KOPT-K1 (cell line): ENCODE results near the gene CBLIF.
"Not testable (repeated sequence)": the region's sequence is repeated elsewhere in the genome, so short reads cannot be mapped to it uniquely, and the experiment has no call there.

Source experiments
- H3K27ac ChIP-seq: fragments of 200-600 bp; sonication (generic); 2 replicates; pipeline ENCODE4 v1.5.1; 2016; ENCODE audit warnings: antibody characterized with exemption, mild to moderate bottlenecking, low read depth, low read length; ENCODE audit not compliant: poor library complexity, severe bottlenecking
- H3K36me3 ChIP-seq: fragments of 200-600 bp; sonication (generic); 2 replicates; pipeline ENCODE4 v1.5.1; 2017; ENCODE audit warnings: antibody characterized with exemption, mild to moderate bottlenecking, low read length, moderate library complexity; ENCODE audit not compliant: insufficient read depth
- H3K9me3 ChIP-seq: fragments of 200-600 bp; sonication (generic); 2 replicates; pipeline ENCODE4 v1.5.1; 2017; ENCODE audit warnings: antibody characterized with exemption, low read length, mild to moderate bottlenecking; ENCODE audit not compliant: insufficient read depth, poor library complexity, severe bottlenecking

Gene CBLIF

DNA sequence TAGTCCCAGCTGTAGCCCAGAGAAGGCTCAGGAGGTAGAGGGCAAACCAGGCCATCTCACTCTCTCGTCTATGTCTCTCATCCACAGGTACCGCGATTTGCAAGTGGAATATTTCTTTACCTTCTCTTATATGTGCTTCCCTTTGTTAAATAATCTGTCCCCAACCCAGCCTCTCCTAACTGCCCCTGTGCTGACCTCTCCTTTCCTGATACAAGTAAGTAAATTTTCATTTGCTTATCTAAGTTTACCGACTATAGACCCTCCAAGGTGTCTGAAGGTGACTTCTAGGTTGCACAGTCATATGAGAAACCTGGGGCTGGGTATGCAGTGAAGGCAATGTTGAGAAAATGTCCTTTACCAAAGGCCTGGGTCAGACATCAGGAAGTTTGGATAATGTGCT lies at the start of gene CBLIF:
CBLIF (minus strand) TSS at position 101 of the 400 bp plus-strand sequence; CDS start at position 55, 46 bp downstream.
- H3K9me3 ChIP-seq, result no peaks in the 10 kb centered on the region
- H3K36me3 ChIP-seq, result no peaks in the 10 kb centered on the region
- no peak within 1 kb of the TSS for H3K27ac ChIP-seq

DNA sequence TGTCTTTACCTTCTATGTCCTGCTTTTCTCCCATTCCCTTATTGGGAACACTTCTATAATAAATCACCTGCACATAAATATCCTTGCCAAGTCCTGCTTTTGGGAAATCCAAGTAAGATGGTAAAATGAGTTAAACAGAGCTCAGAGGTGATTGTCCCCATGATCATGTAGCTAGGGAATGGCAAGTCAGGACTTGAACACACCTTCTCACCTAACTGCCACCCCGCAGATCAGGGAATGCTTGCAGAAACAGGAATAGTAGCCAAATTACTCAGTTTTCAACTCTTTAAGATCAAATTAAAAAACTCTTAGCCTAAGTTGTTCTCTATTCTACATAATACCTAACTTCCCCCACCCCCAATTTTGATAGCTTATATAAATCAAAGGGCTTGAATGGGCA lies 49.3 kb upstream of the CBLIF start:
- no peak overlapping the region for H3K27ac ChIP-seq
- no peaks in the 10 kb centered on the region for H3K9me3 ChIP-seq
- H3K36me3 ChIP-seq, result no peaks in the 10 kb centered on the region

DNA sequence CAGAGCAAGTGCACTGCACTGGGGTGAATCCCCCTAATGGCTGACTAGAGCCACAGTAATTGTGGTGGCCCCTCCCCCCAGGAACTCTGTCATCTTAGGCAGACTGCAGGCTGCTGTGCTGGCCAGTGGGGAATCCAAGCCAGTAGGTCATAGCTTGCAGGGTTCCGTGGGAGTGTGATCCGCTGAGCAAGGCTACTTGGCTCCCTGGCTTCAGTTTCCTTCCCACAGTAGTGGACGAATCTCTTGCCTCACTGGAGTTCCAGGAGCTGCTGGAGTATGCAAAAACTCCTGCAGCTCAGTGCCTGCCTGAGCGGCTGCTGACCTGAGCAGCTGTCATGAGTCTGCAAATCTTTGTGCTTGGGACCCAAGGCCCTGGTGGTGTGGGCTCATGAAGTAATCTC lies 46.5 kb upstream of the CBLIF start:
- no peaks in the 10 kb centered on the region for H3K36me3 ChIP-seq
- no peak overlapping the region for H3K27ac ChIP-seq
- peaks cover 6% of the 10 kb centered on the region for H3K9me3 ChIP-seq

DNA sequence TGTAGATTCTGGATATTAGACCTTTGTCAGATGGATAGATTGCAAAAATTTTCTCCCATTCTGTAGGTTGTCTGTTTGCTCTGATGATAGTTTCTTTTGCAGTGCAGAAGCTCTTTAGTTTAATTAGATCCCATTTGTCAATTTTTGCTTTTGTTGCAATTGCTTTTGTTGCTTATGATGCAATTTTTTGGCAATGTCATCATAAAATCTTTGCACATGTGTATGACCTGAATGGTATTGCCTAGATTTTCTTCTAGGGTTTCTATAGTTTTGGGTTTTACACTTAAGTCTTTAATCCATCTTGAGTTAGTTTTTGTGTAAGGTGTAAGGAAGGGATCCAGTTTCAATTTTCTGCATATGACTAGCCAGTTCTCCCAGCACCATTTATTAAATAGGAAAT lies 41.9 kb upstream of the CBLIF start:
- not testable (repeated sequence) for H3K9me3 ChIP-seq, H3K36me3 ChIP-seq, H3K27ac ChIP-seq

DNA sequence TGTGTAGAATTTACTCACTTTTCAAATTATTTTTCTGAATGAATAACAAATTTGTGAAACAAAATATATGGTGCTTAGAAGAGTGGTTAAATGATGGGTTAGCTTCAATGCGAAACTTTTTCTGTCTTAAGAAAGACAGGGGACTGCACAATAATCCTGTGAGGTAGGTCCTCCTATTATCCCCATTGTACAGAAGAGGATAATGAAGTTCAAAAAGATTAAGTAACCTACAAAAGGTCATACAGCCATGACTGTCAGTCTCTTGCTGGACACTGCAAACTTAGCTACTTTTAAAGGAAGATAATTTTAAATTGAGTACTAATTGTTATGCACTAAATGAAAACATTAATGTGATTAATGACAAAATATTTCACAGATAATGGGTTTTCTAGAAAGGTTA lies 38.3 kb upstream of the CBLIF start:
- peaks cover under 1% of the 10 kb centered on the region for H3K9me3 ChIP-seq
- H3K27ac ChIP-seq, result no peak overlapping the region
- H3K36me3 ChIP-seq, result no peaks in the 10 kb centered on the region

DNA sequence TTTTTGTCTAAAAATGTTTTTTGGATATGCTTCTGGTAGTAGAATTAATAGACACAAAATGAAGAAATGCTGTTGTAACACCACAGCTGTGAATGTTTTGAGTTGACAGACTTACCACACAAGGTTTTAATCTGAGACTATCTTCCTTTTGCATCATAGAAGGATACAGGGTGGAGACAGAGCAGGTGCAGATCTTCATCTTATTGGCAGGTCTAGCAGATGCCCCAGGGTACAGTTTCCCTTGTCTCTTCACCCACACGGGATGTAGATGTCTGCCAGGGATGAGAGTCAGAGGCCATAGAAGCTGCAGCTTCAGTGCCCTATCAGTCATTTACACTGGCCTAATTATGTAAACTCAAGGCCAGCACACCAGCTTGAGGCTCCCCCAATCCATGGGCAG lies 34.3 kb upstream of the CBLIF start:
- no peak overlapping the region for H3K27ac ChIP-seq
- H3K36me3 ChIP-seq, result no peaks in the 10 kb centered on the region
- H3K9me3 ChIP-seq, result no peaks in the 10 kb centered on the region

DNA sequence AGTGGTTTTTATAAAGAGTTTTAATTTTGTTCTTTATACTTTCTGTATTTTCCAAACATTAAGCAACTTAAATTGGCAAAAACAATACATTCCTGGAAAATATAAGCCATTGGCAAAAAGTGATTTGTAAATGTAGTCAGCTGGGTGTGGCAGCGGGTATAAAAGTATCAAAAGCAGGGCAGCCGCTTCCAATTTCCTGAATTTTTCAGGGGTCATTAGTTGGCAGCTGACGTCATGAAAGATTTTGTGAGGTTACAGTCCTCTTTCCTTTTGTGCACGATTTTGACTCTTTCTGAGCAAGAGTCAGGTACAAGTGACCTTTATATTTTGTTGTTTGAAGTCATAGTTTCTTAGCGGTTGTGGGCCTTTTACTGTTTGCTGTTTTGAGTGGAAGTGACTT lies 33.3 kb upstream of the CBLIF start, which contains the start of gene OOSP3:
OOSP3 (plus strand) TSS at position 208 of the 400 bp plus-strand sequence; CDS start at position 235, 27 bp downstream.
- no peak within 1 kb of the TSS for H3K27ac ChIP-seq
- no peaks in the 10 kb centered on the region for H3K9me3 ChIP-seq
- no peaks in the 10 kb centered on the region for H3K36me3 ChIP-seq

DNA sequence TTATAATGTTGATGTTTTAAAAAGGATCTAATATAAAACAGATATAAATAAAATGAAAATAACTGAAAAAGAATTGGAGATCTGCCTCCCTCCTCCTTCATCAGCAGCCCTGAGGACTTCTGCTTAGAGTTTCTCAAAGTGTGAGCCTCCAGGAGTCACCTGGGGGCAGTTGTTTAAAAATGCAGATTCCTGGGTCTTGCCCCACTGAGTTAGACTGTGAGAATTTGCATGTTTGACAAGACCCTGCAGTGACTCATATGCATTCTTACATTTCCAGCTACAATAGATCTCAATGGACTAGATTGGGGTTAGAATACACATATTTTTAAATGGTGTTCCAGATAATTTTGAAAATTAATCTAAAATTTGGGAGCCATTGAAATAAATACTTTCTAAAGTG lies 32.5 kb upstream of the CBLIF start:
- H3K36me3 ChIP-seq, result no peaks in the 10 kb centered on the region
- no peaks in the 10 kb centered on the region for H3K9me3 ChIP-seq
- H3K27ac ChIP-seq, result no peak overlapping the region

DNA sequence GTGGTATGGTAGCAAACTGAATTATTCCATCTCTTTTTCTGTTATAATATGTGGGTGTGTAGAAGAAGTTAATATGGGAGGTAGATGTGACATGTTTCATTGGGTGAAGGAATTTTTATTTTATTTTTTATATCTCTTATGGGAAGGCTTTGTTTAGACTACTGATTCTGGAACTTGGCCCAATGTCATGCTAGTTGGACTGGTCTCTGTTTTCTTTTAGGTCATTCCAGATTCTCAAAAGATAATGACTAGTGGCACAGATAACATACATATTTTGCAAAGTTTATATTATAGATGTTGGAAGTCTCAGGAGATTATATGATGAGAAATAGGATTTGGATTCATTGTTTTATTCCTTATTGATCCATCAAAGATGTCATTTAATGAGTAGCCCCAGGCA lies 32.0 kb upstream of the CBLIF start:
- Histone ChIP-seq H3K27ac (no peak overlapping the region), H3K9me3 (no peaks in the 10 kb centered on the region), H3K36me3 (no peaks in the 10 kb centered on the region)

DNA sequence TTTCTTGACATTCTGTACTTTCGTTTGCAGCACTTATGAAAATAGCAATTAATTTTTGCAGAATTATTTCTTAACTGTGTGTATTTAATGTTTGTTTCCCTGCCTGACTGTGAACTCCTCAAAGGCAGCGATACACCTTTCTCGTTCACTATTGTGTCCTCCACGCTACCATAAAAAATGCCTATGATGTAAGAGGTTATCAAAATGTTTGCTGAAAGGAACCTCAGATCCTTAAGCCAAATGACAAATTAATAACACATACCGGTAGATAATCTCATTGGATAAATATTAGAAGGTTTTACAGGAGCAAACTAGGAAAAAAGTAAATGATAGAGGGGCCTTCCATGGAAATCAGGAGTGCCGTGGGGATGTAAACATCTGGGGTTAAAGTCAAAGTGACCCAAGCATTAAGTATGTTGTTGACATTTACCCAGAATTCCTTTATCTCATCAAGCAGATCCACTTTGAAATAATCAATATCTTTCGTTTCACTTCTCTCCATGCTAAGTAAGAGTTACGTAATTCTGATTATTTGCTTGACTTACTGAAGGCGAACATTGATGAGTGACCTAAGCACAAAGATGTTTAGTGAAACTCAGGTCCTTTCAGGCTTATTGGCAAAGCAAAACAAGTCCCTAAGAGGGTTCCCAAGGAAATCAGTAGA lies 30.7 kb upstream of the CBLIF start:
- no peaks in the 10 kb centered on the region for H3K36me3 ChIP-seq
- H3K9me3 ChIP-seq, result no peaks in the 10 kb centered on the region
- no peak overlapping the region for H3K27ac ChIP-seq

DNA sequence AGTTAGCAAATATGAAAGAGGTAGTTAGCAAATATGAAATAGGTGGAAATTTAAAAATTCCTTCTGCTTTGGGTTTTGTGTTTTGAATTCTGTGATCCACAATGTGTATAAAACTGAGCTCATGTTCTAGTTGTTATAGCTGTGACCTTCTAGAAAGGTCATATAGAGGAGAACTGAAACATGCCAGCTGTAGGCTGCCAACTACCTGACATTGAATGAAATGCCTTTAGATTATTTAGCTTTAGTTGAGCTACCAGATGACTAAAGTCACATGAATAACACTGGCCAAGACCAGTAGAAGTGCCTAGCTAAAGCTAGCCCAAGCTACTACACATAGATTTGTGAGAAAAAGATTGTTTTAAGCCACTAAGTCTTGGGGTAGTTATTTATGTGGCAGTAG lies 26.8 kb upstream of the CBLIF start:
- Histone ChIP-seq H3K36me3 (no peaks in the 10 kb centered on the region), H3K27ac (no peak overlapping the region), H3K9me3 (no peaks in the 10 kb centered on the region)

DNA sequence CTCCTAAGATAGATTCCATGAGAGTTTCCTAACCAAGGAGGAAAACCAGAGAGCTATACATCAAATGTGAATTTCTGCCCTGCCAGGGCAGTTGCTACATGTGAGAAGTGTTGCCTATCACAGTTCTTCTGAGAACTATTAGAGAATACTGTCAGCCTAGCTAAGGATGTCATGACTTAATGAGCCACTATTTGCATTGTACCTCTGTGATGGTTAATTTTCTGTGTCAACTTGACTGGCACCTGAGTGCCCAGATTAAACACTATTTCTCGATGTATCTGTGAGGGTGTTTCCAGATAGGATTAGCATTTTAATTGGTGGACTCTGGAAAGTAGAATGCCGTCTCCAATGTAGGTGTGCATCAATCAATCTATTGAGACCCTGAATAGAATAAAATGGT lies 22.6 kb upstream of the CBLIF start:
- Histone ChIP-seq H3K27ac (no peak overlapping the region), H3K9me3 (no peaks in the 10 kb centered on the region), H3K36me3 (no peaks in the 10 kb centered on the region)

DNA sequence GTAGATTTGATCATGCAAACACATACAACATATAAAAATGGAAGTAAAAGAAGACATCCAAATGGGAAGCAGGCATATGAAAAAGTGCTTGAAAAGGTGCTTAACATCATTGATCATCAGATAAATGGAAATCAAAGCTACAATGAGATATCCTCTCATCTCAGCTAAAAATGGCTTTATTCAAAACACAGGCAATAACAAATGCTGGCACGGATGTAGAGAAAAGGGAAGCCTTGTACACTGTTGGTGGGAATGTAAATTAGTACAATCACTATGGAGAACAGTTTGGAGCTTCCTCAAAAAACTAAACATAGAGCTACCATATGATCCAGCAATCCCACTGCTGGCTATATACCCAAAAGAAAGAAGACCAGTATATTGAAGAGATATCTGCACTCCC lies 21.5 kb upstream of the CBLIF start:
- Histone ChIP-seq H3K27ac (no peak overlapping the region), H3K9me3 (no peaks in the 10 kb centered on the region), H3K36me3 (no peaks in the 10 kb centered on the region)

DNA sequence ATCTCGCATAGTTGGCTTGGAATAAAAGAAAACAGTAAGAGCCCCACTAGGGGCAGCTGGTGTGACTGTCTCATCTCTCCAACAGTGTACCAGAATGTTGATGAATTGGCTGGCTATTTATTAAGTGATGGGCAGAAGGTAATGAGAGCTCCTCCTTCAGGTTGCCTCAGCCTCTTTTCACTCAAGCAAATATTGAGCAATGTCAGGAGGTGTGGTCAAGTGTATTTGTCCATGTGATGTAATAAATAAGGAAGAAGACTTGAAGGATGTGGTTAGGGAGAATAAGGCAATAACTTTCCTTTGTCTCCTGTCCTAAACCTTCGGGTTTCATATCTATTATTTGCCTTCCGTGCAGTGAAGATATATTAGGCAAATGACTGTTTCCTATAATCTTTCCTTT lies 21.1 kb upstream of the CBLIF start, which contains the start of gene TCN1:
TCN1 (minus strand) TSS at position 91 of the 400 bp plus-strand sequence; CDS start at position 74, 17 bp downstream.
- no peaks in the 10 kb centered on the region for H3K9me3 ChIP-seq
- H3K27ac ChIP-seq, result no peak within 1 kb of the TSS
- no peaks in the 10 kb centered on the region for H3K36me3 ChIP-seq

DNA sequence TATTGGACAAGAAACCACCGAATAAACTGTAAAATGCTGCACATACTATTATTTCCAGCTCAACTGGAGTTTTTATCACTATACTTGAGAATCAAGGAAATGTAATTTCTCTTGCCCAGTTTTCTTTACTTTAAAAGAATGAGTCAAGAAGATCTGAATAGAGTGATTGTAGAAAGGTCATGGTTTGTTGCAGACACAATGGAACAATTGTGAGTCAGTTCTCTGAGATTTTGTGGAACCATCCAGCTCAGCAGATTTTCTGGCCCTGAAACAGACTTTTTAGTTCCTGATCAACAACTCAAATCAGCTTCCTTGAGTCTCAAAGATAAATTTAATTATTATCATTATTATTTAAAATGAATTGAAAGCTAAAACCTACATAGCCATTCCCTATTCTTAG lies 19.7 kb upstream of the CBLIF start:
- Histone ChIP-seq H3K9me3 (no peaks in the 10 kb centered on the region), H3K27ac (no peak overlapping the region), H3K36me3 (no peaks in the 10 kb centered on the region)

DNA sequence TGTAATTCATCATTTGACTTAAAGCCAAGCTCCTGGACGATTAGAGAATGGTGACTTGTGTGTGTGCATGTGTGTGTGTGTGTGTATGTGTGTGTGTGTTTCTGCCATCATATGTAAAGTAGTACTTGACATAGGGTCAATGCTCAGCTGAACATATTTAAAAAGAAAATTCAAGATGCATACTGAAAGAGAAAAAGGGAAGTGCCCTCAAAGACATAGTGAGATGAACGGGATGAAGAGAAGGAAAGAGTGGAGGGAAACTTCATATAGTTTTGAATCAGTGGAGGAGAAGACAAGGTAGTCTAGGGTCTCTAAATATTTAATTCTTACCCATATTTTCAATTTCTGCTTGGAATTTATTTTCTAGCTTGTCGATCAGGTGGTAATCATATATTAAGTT lies 17.0 kb upstream of the CBLIF start:
- Histone ChIP-seq H3K27ac (no peak overlapping the region), H3K36me3 (no peaks in the 10 kb centered on the region), H3K9me3 (no peaks in the 10 kb centered on the region)
